Right lobe of liver (tissue), 6 donors: ENCODE measurements around the gene USP47. TPM values are rescaled to one million over a fixed set of nuclear protein-coding genes. Genes with fewer than 3 reads are reported as not detected.

Experiments used
- ATAC-seq, 4 donors: fragments of 200-7000 bp; cut with Tn5 transposase; one replicate each; pipeline ENCODE4 v1.9.1; 2020; ENCODE audit warnings: mild to moderate bottlenecking in 4 of 4, moderate library complexity in 4 of 4
- DNase-seq, 3 donors: peaks; one replicate each; pipeline ENCODE4 v3.0.0-alpha.2; 2020
- H3K27ac ChIP-seq, 3 donors: fragments of 200-600 bp; one replicate each; pipeline ENCODE4 v1.8.0; 2022
- H3K27me3 ChIP-seq, 2 donors: fragments of 200-600 bp; one replicate each; pipeline ENCODE4 v1.8.0; 2022
- H3K36me3 ChIP-seq, 4 donors: fragments of 200-600 bp; sonication (generic) in 1 of 4; one replicate each; pipeline versions ENCODE4 v1.5.1 to v1.8.0; 2017 to 2022; ENCODE audit warnings: control low read depth in 1 of 4
- H3K4me1 ChIP-seq, 4 donors: fragments of 200-600 bp; sonication (generic) in 1 of 4; one replicate each; pipeline versions ENCODE4 v1.5.1 to v1.8.0; 2017 to 2022; ENCODE audit warnings: control low read depth in 1 of 4
- H3K4me3 ChIP-seq, 3 donors: fragments of 200-600 bp; one replicate each; pipeline ENCODE4 v1.8.0; 2022
- H3K9me3 ChIP-seq, 4 donors: fragments of 200-600 bp; sonication (generic) in 1 of 4; one replicate each; pipeline versions ENCODE4 v1.5.1 to v1.8.0; 2017 to 2022; ENCODE audit warnings: control low read depth in 1 of 4
- CTCF ChIP-seq, 4 donors: fragments of 200-600 bp in 3 of 4; fragments of 450-650 bp in 1 of 4; IDR thresholded peaks; one replicate each; pipeline versions ENCODE4 v1.5.1 to v1.8.0; 2016 to 2022; ENCODE audit warnings: antibody characterized with exemption in 4 of 4, mild to moderate bottlenecking in 2 of 4
- POLR2A ChIP-seq: fragments of 450-650 bp; IDR thresholded peaks from one replicate; pipeline ENCODE4 v1.6.1; 2017; ENCODE audit warnings: antibody characterized with exemption, mild to moderate bottlenecking
- WGBS: methylation state at CpG from one replicate; pipeline ENCODE4 v1.1.6; 2018; ENCODE audit warnings: low coverage, low lambda C conversion rate; ENCODE audit not compliant: insufficient coverage; ENCODE audit errors: missing lambda C conversion rate; 5-methylcytosine and 5-hydroxymethylcytosine counted together
- intact Hi-C, 2 donors: fragments of 100-400 bp; cut with DNase I; formaldehyde crosslinking; loops; one replicate each; pipeline versions ENCODE4 v1.11.2 to v1.14.1; 2022
- total RNA-seq, 6 experiments: library from RNA; depleted of rRNA in 2 of 6; stranded (reverse); fragments of >200 nt in 2 of 6; fragmentation: NEBNext Ultra II Directional in 3 of 6; extraction: Animal tissue kit (Norgen Biotek cat#: 25700) in 3 of 6; gene quantifications; one replicate each; pipeline versions ENCODE4 v1.1.0 to v1.2.4, GENCODE V29; 2016 to 2023
- donor health status: DM: no; HTN: yes; CAD: no.
- donor health status: DM: no; HTN: no; CAD: no.
- donor health status: DM: no; HTN: no; CAD: no.
- donor health status: DM: no; HTN: yes; CAD: no.
- donor health status: DM: no; HTN: yes; CAD: no.

Gene USP47
- total RNA-seq, 6 experiments from 2014 or later = 25.2 to 38.1 (median 29.6) TPM

- Histone ChIP-seq H3K9me3 (no peaks in the 10 kb centered on the region), H3K4me3 (no peak overlapping the region), H3K36me3 (peaks cover 0 to 9% (median 4%) of the 10 kb centered on the region in 4 donors), H3K27me3 (no peaks in the 10 kb centered on the region), H3K27ac (no peak overlapping the region), H3K4me1 (peaks cover 0 to 15% (median 7%) of the 10 kb centered on the region in 4 donors)
- intact Hi-C loops = no loop called here
- WGBS = 100% methylated on average over 2 of the region's 3 CpGs
- peak in 1 of 4 donors; percentile 6 for ATAC-seq
- no peak for TF ChIP-seq POLR2A
- no peak for TF ChIP-seq CTCF (IDR thresholded peaks at IDR 0.05)
- no peak for DNase-seq
These were observed 119.7 kb downstream of the USP47 start for GRCh38 chr11:11961399-11962028.

GRCh38 chr11:11963067-11963466 lies 121.3 kb downstream of the USP47 start:
- no peak for DNase-seq
- Histone ChIP-seq H3K9me3 (no peaks in the 10 kb centered on the region), H3K36me3 (no peaks in the 10 kb centered on the region), H3K27ac (peak overlapping the region in 1 of 3 donors; percentile 74), H3K4me3 (no peak overlapping the region), H3K4me1 (peaks cover 0 to 27% (median 7%) of the 10 kb centered on the region in 4 donors), H3K27me3 (no peaks in the 10 kb centered on the region)
- intact Hi-C loops = no loop called here
- ATAC-seq = no peak
- TF ChIP-seq CTCF (IDR thresholded peaks at IDR 0.05) = no peak
- TF ChIP-seq POLR2A = no peak
- 89% methylated on average over 7 of the region's 7 CpGs for WGBS

DNA sequence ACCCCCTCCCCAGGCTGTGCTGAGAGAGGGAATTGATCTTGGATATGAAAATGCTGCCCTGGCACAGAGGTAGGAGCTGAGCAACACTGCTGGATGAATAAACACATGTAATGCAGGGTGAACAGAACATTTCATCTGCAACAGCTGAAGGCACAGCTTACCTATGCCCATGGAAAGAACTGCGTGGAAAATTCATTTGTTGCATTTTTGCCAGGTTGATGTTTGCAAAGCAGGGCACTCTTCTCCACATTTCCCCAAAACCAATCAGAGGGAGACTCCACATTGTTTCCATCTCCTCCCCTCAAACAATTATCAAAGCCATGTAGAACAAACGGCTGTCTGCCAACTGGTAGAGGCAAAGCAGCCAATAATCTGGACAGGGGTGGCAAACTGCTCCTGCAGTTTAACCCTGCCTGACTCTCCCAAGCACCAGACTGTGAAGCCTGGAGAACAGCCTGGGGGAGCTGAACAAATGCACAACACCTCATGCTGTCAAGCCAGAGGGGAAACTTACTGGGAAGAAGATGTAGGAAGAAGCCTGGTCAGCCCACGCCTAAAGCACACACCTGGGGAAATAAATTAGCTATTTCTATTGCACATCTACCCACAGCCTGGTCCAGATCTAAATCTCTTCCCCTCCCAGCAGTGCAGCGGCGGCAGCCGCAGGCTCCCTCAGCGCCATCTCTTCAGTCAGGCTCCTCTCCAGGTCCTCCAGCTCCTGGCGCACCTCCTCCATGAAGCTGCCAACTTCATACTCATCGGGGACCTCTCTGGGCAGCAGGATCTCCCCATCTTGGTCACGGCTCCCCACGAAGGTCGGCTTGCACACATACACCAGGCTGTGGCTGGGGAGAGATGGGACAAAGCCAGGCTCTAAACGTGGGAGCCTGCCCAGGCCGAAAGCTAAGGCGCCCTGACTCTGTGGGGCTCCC lies 122.3 kb downstream of the USP47 start:
- peak in 1 of 3 donors; percentile 85 for DNase-seq

GRCh38 chr11:11964774-11965150 lies 123.0 kb downstream of the USP47 start:
- Histone ChIP-seq H3K27me3 (no peaks in the 10 kb centered on the region), H3K4me3 (no peak overlapping the region), H3K36me3 (no peaks in the 10 kb centered on the region), H3K9me3 (no peaks in the 10 kb centered on the region), H3K4me1 (peaks cover 0 to 30% (median 7%) of the 10 kb centered on the region in 4 donors), H3K27ac (peak overlapping the region in 1 of 3 donors; percentile 74)
- ATAC-seq (no peak), DNase-seq (no peak)
- WGBS = 93% methylated on average over 3 of the region's 5 CpGs
- intact Hi-C loops = no loop called here
- no peak for TF ChIP-seq POLR2A
- TF ChIP-seq CTCF (IDR thresholded peaks at IDR 0.05) = no peak

More for the DNA sequence above, 122.3 kb downstream of the USP47 start:
- H3K4me3 ChIP-seq = no peak overlapping the region
- intact Hi-C loops = no loop called here
- TF ChIP-seq CTCF (IDR thresholded peaks at IDR 0.05) = no peak
- TF ChIP-seq POLR2A = no peak
- H3K27ac ChIP-seq = peak overlapping the region in 2 of 3 donors; percentile 9 to 74
- peak; percentile 45 to 71 (median 68) for ATAC-seq
- peaks cover 0 to 30% (median 7%) of the 10 kb centered on the region in 4 donors for H3K4me1 ChIP-seq
- no peaks in the 10 kb centered on the region for H3K9me3 ChIP-seq
- no peaks in the 10 kb centered on the region for H3K27me3 ChIP-seq
- no peaks in the 10 kb centered on the region for H3K36me3 ChIP-seq
- 46% methylated on average over 5 of the region's 15 CpGs for WGBS
